Measurements from ENCODE around the gene CXADR. TPM values are rescaled to one million over a fixed set of nuclear protein-coding genes. Genes with fewer than 3 reads are reported as not detected.

Gene CXADR
- total RNA-seq, 1 experiment from 2014 or later, result 152 TPM

GRCh38 chr21:17519208-17519738 lies 6.4 kb downstream of the CXADR start:
- peaks cover 68 to 73% of the 10 kb centered on the region in 2 experiments for H3K4me1 Mint-ChIP-seq
- Histone ChIP-seq H3K27ac (ENCODE audit: insufficient read length, low read depth, low read length) (no peak overlapping the region), H4K91ac (ENCODE audit: insufficient read length, low read depth, low read length) (no peak overlapping the region), H3K18ac (ENCODE audit: insufficient read length, low read depth, low read length) (no peak overlapping the region), H3K23ac (ENCODE audit: insufficient read length, low read depth, low read length) (no peak overlapping the region), H2BK120ac (ENCODE audit: low read depth, low read length, poor library complexity, severe bottlenecking) (no peak overlapping the region), H3K9me3 (ENCODE audit: control insufficient read depth, low read depth, low read length) (no peaks in the 10 kb centered on the region), H2AFZ (ENCODE audit: low read length) (no peak overlapping the region), H2BK12ac (ENCODE audit: insufficient read length, low read depth, low read length) (no peak overlapping the region), H3K4ac (ENCODE audit: low read depth, low read length) (no peak overlapping the region), H2AK5ac (ENCODE audit: insufficient read length, low read length) (no peak overlapping the region), H4K20me1 (ENCODE audit: control insufficient read depth, insufficient read depth, insufficient read length) (no peaks in the 10 kb centered on the region), H3K9ac (ENCODE audit: extremely low read depth, insufficient read length, low read length) (no peak overlapping the region), H3K14ac (ENCODE audit: insufficient read depth, low read length) (no peak overlapping the region), H4K5ac (ENCODE audit: insufficient read length, low read depth, low read length) (no peak overlapping the region), H3T11ph (ENCODE audit: low read length) (no peak overlapping the region), H3K4me2 (ENCODE audit: insufficient read depth, insufficient read length, low read length) (no peak overlapping the region), H2BK20ac (ENCODE audit: low read depth, low read length, poor library complexity, severe bottlenecking) (no peak overlapping the region), H3K23me2 (ENCODE audit: insufficient read length, low read depth, low read length, poor library complexity, severe bottlenecking) (no peaks in the 10 kb centered on the region), H4K8ac (replicated peaks; ENCODE audit: insufficient read length, low read depth, low read length) (no peak overlapping the region), H2BK5ac (ENCODE audit: insufficient read length, low read length) (no peak overlapping the region), H3K79me2 (ENCODE audit: insufficient read depth, low read length) (peaks cover 81% of the 10 kb centered on the region), H3K79me1 (ENCODE audit: insufficient read depth, low read depth, low read length, poor library complexity, severe bottlenecking) (no peaks in the 10 kb centered on the region), H3K56ac (ENCODE audit: insufficient read length, low read depth, low read length) (no peak overlapping the region), H3K4me1 (ENCODE audit: insufficient read depth, low read length) (peaks cover 21% of the 10 kb centered on the region), H3K27me3 (ENCODE audit: insufficient read depth, low read length) (no peaks in the 10 kb centered on the region), H2BK15ac (ENCODE audit: low read depth, low read length) (no peak overlapping the region)
- peaks cover 24 to 62% (median 39%) of the 10 kb centered on the region in 3 experiments for H3K36me3 Mint-ChIP-seq (ENCODE audit: insufficient read depth in 1 of 3, low read depth in 3 of 3)
- no peak for DNase-seq
- TF ChIP-seq CTCF (conservative IDR thresholded peaks at IDR 0.05), result no peak
- no peak overlapping the region for H3K4me3 Mint-ChIP-seq
- H3K9me3 Mint-ChIP-seq, result no peaks in the 10 kb centered on the region
- H3K27me3 Mint-ChIP-seq (ENCODE audit: low read depth), result no peaks in the 10 kb centered on the region; the same call in 1 of the 2 replicates
- WGBS (ENCODE audit: extremely low coverage, insufficient read length, low lambda C conversion rate), result no CpG with 5 or more reads among the region's 2 CpGs
- no peak overlapping the region; a peak in 1 of 7 replicates for H3K27ac Mint-ChIP-seq

All from H9 (cell line).